GM18861 (cell line): ENCODE results near the gene SEC14L2.

Experiments used
- ATAC-seq: cut with Tn5 transposase; IDR thresholded peaks from one replicate; pipeline ENCODE4 v1.9.1; 2021; ENCODE audit not compliant: unreplicated experiment

Gene SEC14L2

GRCh38 chr22:30396871-30397655 lies at the start of gene SEC14L2:
SEC14L2 (plus strand) TSS chr22:30397018; CDS start chr22:30397117, 99 bp downstream.
- ATAC-seq: no peak

- no peak for ATAC-seq
Observed at GRCh38 chr22:30347255-30347892, 49.4 kb upstream of the SEC14L2 start.

DNA sequence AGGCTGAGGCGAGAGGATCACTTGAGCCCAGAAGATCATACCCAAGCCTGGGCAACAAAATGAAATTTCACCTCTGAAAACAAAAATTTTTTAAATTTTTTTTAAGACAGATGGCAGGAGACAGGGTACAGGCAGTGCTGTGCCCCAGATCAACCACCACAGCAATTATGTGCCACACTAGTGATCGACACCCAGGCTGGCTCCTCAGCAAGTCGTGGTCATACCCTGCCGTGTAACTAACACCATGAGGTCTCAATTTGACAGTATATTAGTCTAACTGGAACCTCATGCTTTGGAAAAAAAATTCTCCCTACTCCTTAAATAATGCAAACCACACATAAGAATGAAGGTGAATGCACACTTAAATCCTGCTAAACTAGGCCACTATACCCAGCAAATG lies 48.4 kb upstream of the SEC14L2 start:
- ATAC-seq: no peak

DNA sequence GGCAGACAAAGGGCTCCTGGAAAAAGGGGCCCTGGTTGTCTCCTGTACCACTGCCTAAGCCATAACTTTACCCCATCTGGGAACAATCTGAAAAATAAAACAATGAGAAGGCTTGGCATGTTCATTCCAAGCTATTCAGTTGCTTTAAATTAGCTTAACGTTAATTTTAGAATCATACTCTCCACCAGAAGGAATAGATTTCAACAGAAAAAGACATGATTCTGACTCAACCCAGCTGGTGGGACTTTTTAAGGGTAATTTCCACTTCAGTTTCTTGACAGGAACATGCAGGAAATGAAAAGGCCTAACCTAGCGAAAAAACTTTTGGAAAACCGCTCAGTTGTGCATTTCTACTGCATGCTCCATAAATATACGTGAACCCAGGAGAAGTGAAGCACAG lies 48.0 kb upstream of the SEC14L2 start:
- ATAC-seq: no peak

DNA sequence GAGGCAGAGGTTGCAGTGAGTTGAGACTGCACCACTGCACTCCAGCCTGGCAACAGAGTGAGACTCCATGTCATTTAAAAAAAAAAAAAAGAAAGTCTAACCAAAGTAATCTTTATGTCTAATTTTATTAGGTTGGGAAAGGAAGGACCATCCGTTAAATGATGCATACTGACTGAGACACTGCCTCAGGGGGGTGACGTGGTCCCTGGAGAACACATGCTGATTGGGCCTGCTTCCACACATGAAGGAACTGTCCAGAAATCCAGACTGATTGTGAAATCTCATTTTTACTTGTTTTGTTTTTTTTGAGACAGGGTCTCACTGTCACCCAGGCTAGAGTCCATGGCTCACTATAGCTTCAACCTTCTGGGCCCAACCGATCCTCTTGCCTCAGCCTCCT lies 45.6 kb upstream of the SEC14L2 start:
- no peak for ATAC-seq

- ATAC-seq: no peak
Observed at GRCh38 chr22:30354644-30355043, 42.2 kb upstream of the SEC14L2 start.

DNA sequence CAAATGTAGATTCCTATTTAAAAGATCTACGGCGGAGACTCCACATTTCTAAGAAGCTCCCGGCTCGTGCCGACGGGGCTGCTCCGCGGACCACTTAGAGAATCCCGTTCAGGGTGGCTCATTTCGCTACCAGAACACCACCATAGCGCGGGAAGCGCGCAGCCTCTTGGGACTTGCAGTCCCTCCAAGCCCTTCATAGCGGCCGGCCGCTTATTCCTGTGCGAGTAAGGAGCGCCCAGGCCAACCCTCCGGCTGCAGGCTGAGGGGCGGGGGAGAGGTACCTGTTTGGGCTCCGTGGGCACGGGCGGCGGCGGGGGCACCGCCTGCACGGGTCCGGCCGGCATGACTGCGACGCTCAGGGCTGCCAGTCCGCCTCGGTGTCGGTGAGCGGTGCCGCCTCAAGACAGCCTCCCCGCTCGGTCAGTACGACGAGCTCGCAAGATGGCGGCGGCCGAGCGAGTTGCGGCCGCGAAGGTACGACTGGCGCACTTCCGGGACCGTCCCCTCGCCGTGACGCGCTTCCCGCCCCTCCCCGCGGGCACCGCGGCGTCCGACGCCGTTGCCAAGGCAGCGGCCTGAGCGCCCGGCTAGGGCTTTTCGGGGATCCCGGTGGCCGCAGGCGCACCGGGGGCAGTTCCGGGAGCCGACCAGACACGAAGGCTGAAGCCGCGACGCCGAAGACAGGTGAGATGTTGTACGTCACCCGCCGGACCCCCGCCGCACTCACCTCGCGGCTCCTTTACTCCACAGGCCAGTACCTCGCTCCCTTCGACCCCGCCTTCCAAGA lies 40.2 kb upstream of the SEC14L2 start, which contains the start of the genes CCDC157 and SF3A1:
Gene CCDC157, plus strand, starts transcription at position 559 of the 787 bp plus-strand sequence. CDS start 8,994 bp downstream, outside the sequence.
Gene SF3A1, minus strand, starts transcription at position 446 of the 787 bp plus-strand sequence. Its CDS starts 102 bp downstream, at position 344.
- peak; percentile 79 for ATAC-seq

DNA sequence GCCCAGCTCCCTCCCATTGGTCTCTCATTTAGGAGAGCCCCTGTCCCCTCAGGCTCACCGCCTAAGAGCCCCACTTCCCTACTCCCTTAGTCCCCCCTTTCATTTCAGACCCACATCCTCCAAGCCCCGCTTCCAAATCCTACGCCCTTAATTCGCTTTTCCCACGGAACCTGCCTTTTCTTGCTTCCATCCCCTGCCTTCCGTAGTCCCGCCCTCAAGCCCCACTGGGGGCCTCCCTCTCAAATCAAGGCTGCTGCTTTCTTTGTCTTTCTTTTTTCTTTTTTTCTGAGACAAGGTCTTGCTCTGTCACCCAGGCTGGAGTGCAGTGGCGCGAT lies 39.6 kb upstream of the SEC14L2 start:
- no peak for ATAC-seq

DNA sequence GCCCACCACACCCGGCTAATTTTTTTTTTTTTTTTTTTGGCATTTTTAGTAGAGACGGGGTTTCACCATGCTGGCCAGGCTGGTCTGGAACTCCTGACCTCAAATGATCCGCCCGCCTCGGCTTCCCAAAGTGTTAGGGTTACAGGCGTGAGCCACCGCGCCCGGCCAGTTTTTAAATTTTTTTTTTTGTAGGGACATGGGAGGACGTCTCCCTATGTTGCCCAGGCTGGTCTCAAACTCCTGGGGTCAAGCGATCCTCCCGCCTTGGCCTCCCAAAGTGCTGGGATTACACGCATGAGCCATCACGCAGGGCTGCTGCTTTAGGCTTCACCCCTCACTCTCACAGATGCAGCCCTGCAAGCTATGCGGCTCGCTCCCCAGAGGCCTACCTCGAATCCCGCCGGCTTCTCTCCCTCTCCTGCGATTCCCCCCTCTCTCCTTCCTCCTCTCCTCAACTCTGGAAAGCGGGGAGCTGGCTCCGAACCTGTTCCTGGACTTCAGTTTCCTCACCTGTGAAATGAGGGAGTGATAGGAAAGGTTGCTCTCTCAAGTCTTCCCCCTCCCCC lies 39.1 kb upstream of the SEC14L2 start:
- no peak for ATAC-seq

GRCh38 chr22:30358541-30358940 lies 38.3 kb upstream of the SEC14L2 start:
- no peak for ATAC-seq

- no peak for ATAC-seq
Observed at GRCh38 chr22:30361916-30362650, 34.7 kb upstream of the SEC14L2 start.

- ATAC-seq: no peak
Observed at GRCh38 chr22:30362651-30363281, 34.1 kb upstream of the SEC14L2 start.

GRCh38 chr22:30365891-30366290 lies 30.9 kb upstream of the SEC14L2 start:
- no peak for ATAC-seq

GRCh38 chr22:30368420-30368819 lies 28.4 kb upstream of the SEC14L2 start:
- no peak for ATAC-seq

DNA sequence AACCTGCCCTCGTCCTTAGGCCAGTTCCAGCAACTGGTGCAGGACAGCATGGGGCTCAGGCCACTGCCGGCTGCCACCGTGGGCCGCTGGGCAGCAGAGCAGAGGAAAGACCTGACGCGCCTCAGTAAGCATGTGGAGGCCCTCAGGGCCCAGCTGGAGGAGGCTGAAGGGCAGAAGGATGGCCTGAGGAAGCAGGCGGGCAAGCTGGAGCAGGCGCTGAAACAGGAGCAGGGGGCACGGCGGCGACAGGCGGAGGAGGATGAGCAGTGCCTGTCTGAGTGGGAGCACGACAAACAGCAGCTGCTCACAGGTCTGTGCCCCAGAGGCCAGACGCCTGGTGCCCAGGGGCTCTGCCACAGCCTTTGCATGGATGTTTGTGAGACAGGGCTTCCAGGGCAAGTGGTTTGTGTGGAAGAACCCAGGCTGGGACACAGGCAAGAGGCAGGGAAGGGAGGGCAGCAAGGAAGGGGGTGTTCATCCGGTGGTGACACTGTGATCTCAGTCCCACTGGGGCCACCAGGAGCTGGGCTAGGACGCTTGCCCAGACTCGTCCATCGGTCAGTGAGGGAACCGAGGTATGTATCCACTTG lies 26.1 kb upstream of the SEC14L2 start:
- ATAC-seq: no peak

GRCh38 chr22:30371321-30371720 lies 25.5 kb upstream of the SEC14L2 start:
- ATAC-seq: no peak

DNA sequence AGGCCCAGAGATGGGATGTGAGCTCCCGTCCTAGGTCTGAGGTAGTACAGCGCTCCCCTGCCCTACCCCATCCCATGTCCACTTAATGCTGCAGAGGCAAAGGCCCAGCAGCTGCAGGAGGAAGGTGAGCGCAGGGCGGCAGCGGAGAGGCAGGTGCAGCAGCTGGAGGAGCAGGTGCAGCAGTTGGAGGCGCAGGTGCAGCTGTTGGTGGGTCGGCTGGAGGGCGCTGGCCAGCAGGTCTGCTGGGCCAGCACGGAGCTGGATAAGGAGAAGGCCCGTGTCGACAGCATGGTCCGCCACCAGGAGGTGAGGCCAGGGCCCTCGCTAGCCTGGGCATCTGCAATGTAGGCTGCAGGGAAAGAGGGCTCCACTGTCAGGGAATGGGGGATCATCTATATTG lies 24.8 kb upstream of the SEC14L2 start:
- ATAC-seq: no peak

GRCh38 chr22:30372915-30373314 lies 23.9 kb upstream of the SEC14L2 start:
- no peak for ATAC-seq
